T-helper 17 cell (primary cell): ENCODE results near the gene TTLL10. TPM values are rescaled to one million over a fixed set of nuclear protein-coding genes. Genes with fewer than 3 reads are reported as not detected.

Experiments used
- ATAC-seq: fragments of 150-1000 bp; cut with Tn5 transposase; 2 replicates; pipeline ENCODE4 v1.10.0; 2021; ENCODE audit warnings: mild to moderate bottlenecking, moderate library complexity
- DNase-seq, 3 donors: peaks; one replicate each; pipeline versions ENCODE4 v3.0.0 to v3.0.0-alpha.2; 2020 to 2021
- H3K9me3 ChIP-seq: one replicate; pipeline ENCODE4 v1.7.0; 2013; ENCODE audit warnings: low read length, mild to moderate bottlenecking; ENCODE audit not compliant: control insufficient read depth, poor library complexity, severe bottlenecking
- H3K27ac Mint-ChIP-seq: one replicate; pipeline ENCODE4 v1.8.0; 2022; ENCODE audit warnings: mild to moderate bottlenecking, moderate library complexity, mixed read lengths
- H3K27me3 Mint-ChIP-seq: one replicate; pipeline ENCODE4 v1.8.0; 2022; ENCODE audit warnings: mixed read lengths
- H3K36me3 Mint-ChIP-seq: one replicate; pipeline ENCODE4 v1.8.0; 2022; ENCODE audit warnings: low read depth, mixed read lengths
- H3K4me1 Mint-ChIP-seq: one replicate; pipeline ENCODE4 v1.8.0; 2022; ENCODE audit warnings: mild to moderate bottlenecking, mixed read lengths
- H3K4me3 Mint-ChIP-seq: one replicate; pipeline ENCODE4 v1.8.0; 2022; ENCODE audit warnings: mild to moderate bottlenecking, moderate library complexity, mixed read lengths
- total RNA-seq, 4 donors: library from RNA in 2 of 4; stranded (reverse) in 2 of 4; gene quantifications; one replicate each; pipeline ENCODE4 v1.2.3 and lab custom pipeline; 2022 to 2026

TTLL10 gene
- total RNA-seq, 2 donors from 2014 or later = 0.86 to 2.5 TPM

DNA sequence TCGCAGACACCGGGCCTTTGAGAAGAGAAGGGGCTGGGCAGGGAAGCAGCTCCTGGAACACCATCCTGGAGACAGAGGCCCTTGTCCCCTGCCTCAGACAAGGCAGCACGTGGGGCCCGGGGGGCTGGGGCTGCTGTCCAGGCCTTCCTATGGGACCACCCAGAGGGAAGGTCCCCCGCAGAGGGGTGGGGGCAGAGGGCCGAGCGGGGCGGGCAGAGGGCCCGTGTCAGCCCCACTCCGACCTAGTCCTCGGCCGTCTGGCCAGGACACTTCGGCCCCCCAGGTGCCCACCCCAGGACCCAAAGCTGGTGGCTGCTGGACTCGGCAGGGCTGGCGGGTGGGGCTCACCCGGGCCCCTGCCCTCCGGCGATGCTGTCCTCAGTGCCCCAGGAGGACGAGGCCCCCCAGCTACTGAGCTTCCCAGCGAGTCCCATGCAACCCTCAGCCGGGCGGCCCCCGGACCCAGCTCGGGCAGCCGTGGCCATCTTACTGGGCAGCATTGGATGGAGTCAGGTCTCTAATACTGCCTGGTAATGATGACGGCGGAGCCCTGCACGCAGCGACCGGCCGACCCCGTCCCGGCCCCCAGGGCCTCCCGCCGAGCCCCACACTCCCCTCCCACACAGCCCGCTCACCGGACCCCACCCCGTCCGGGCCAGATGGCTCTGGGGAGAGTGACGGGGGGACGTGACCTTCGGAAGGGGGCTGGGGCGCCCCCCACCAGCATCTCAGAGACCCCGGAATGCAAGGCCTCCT lies 6.9 kb upstream of the TTLL10 start:
- H3K36me3 Mint-ChIP-seq = no peaks in the 10 kb centered on the region
- H3K4me1 Mint-ChIP-seq = peaks cover 7% of the 10 kb centered on the region
- no peaks in the 10 kb centered on the region for H3K27me3 Mint-ChIP-seq
- DNase-seq (no peak), ATAC-seq (no peak)
- H3K9me3 ChIP-seq = no peaks in the 10 kb centered on the region
- no peak overlapping the region for H3K27ac Mint-ChIP-seq
- H3K4me3 Mint-ChIP-seq = no peak overlapping the region

DNA sequence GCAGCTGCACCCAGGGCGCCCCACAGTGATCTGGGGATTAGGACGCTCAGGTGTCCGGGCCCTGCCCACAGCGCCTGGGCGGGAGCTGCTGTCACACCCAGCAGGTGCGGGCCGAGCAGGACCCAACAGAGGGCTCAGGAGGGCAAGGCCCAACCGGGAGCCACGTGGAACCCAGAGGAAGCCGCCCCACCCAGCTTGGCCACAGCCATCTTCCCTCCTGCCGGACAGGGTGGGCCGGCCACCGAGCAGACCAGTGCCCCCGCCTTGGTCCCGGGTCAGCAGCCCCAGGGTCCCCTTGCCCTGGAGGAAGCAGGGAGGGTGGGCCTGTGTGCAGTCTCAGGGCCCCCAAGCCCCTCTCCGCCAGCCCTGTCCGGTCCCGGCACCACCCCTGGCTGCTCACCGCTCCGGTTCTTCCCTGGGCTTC lies 6.3 kb upstream of the TTLL10 start:
- Mint-ChIP-seq H3K27me3 (no peaks in the 10 kb centered on the region), H3K27ac (no peak overlapping the region), H3K4me3 (no peak overlapping the region), H3K36me3 (no peaks in the 10 kb centered on the region), H3K4me1 (peaks cover 13% of the 10 kb centered on the region)
- H3K9me3 ChIP-seq = no peaks in the 10 kb centered on the region
- ATAC-seq (no peak), DNase-seq (no peak)

DNA sequence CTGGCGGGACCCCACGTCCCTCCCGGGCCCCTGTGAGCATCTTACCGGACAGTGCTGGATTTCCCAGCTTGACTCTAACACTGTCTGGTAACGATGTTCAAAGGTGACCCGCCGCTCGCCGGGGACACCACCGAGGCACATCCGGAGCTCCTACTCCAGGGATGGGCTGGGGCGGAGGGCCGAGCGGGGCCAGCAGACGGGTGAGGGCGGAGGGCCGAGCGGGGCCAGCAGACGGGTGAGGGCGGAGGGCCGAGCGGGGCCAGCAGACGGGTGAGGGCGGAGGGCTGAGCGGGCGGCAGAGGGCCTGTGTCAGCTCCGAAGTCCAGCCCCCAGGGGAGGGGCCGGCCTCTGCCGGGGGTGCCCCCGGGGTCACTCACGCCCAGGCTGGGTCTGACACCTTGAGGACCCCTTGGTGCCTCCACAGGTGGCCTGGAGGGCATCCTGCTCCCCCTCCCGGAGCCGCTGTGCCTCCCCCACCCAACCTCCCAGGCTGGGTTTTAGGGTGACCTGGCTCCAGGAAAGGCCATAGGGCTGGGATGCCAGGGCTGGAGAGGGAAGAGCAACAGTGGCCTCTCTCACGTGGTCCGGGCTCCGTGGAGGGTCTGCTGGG lies 5.7 kb upstream of the TTLL10 start:
- H3K27me3 Mint-ChIP-seq = no peaks in the 10 kb centered on the region
- H3K36me3 Mint-ChIP-seq = no peaks in the 10 kb centered on the region
- ATAC-seq (no peak), DNase-seq (no peak)
- H3K4me1 Mint-ChIP-seq = peaks cover 13% of the 10 kb centered on the region
- H3K4me3 Mint-ChIP-seq = no peak overlapping the region
- H3K9me3 ChIP-seq = no peaks in the 10 kb centered on the region
- H3K27ac Mint-ChIP-seq = no peak overlapping the region

DNA sequence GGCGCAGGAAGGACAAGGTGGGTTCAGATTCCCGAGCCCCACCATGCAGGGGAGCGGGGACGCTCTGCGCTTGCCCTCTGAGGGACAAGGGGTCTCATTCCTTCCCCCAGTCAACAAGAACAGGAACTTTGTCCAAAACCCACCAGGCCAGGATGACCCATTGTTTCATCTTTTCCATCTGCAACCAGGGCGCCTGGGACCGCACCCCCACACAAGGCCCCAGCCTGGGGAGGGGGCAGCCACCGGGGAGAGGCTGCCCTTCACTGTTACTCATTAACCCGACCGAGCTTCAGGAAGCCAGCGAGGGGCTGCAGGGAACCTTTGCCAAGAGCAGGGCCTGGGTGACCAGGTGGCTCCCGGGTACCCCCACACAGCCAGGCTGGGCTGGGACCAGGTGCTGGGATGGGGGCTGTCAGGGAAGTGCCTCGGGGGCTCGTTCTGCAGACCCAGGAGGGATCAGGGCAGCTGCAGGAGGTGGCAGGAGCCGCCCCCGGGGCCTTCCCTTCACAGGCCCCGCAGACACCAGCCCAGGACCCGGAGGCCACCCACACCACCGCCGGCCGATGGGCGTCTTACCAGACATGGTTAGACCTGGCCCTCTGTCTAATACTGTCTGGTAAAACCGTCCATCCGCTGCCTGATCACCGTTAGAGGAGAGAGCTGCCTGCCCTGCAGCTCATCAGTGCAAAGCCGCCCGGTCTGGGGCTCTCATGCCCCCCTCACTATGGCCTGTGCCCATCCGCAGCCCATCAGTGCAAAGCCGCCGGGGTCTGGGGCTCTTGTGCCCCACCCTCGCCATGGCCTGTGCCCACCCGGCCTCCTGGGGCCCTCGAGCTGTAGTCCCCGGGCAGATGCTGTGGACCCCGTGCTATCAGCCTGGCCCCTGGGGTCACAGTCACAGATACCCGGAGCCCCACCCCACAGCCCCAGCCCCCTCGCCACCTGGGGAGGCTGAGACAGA lies 4.9 kb upstream of the TTLL10 start:
- ATAC-seq (no peak), DNase-seq (no peak)
- H3K4me1 Mint-ChIP-seq = peaks cover 13% of the 10 kb centered on the region
- H3K27me3 Mint-ChIP-seq = no peaks in the 10 kb centered on the region
- no peak overlapping the region for H3K27ac Mint-ChIP-seq
- no peaks in the 10 kb centered on the region for H3K36me3 Mint-ChIP-seq
- no peaks in the 10 kb centered on the region for H3K9me3 ChIP-seq
- H3K4me3 Mint-ChIP-seq = no peak overlapping the region

DNA sequence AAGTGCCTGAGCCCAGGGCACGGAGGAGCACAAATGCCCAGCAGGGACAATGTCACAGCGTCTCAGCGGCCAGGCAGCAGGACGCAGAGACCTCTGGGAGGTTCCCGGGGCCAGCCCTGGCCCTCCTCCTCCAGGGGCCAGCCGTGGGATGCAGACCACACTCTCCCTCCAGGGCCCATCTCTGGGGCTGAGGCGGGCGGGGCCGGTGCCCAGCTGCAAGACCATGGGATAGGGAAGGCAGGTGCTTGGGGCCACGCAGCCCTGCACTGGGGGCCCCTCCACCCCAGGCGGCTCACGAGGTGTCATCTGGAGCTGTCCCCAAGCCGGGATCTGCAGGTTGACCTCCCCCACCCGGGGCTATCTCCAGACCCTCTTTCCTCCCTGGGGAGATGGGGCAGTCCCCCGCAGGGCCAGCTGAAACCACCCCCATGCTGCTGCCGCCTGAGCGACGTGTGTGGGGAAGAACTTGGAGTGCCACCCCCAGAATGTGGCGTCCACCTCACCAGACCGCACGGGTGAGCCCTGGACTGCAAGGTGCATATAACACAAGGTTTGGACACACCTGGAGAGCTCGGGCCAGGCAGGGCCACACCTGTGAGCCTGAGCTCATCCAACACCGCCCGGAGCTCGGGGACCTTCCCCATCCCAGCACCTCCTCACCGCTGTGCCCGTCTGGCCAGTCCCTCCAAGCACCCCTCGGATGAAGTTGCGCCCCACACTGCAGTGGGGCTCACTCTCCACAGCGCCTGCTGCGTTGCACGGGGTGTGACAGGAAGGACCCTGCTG lies 4.1 kb upstream of the TTLL10 start:
- Mint-ChIP-seq H3K27ac (no peak overlapping the region), H3K36me3 (no peaks in the 10 kb centered on the region), H3K27me3 (no peaks in the 10 kb centered on the region), H3K4me1 (peaks cover 13% of the 10 kb centered on the region), H3K4me3 (no peak overlapping the region)
- ATAC-seq (no peak), DNase-seq (no peak)
- no peaks in the 10 kb centered on the region for H3K9me3 ChIP-seq

DNA sequence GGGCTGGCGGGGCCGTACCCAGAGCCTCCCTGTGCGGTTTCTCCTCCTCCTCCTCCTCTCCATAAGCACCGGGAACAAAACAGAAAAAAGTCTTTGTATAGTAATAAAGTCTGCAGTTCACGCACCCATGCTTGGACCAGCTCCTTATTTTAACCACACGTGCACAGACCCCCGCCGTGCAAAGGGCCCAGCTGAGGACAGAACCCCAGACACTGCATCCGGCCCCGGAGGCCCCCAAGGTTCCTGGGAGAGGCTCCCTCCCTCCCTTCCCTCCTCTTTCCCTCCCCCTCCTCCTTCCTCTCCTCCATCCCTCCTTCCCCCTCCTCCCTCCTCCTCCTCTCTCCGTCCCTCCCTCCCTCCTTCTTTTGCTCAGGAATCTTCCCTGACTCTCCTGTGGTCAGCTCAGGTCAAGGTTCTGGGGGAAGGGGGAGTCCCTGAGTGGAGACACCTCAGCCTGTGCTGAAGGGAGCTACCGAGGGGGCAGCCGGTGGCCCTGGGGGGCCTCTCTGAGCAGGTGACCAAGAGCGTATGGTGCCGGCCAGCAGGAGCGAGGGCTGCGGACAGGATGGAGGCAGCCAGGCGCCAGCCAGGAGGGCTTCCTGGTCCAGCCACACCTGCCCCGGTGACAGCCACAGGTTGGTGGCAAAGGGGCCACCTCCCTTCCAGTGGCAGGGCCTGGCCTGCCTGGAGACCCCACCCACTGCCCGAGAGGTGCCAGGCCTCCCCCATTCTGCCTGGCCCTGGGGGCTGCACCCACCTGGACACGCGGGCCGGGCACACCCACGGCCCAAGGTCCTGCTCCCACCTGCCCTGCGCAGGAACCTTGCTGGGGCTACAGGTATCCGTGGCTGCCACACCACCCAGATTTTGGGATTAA lies 3.2 kb upstream of the TTLL10 start:
- ATAC-seq (no peak), DNase-seq (peak in 1 of 3 donors; percentile 3)
- Mint-ChIP-seq H3K27ac (no peak overlapping the region), H3K36me3 (no peaks in the 10 kb centered on the region), H3K4me1 (peaks cover 14% of the 10 kb centered on the region), H3K27me3 (no peaks in the 10 kb centered on the region), H3K4me3 (no peak overlapping the region)
- no peaks in the 10 kb centered on the region for H3K9me3 ChIP-seq

DNA sequence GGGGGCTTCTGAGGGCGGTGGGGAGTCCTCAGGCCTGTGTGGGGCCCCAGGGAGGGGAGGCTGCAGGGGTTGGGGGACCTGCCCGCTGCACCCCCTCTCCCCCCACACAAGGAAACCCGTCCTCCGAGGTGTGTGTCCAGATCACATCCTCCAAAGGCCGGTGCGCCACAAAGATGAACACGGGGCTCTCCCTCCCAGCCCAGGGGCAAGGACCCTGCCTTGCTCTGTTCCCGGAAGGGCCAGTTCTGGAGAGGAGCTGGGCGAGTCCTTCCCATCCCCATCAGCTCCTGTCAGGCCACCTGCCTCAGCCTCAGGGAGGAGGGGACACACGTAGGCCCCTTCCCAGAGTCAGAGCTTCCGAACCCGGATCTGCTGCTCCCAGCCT lies 2.5 kb upstream of the TTLL10 start:
- Mint-ChIP-seq H3K4me3 (no peak overlapping the region), H3K36me3 (no peaks in the 10 kb centered on the region), H3K27me3 (no peaks in the 10 kb centered on the region), H3K4me1 (peaks cover 15% of the 10 kb centered on the region), H3K27ac (no peak overlapping the region)
- ATAC-seq (no peak), DNase-seq (peak in 1 of 3 donors; percentile 3)
- H3K9me3 ChIP-seq = no peaks in the 10 kb centered on the region

DNA sequence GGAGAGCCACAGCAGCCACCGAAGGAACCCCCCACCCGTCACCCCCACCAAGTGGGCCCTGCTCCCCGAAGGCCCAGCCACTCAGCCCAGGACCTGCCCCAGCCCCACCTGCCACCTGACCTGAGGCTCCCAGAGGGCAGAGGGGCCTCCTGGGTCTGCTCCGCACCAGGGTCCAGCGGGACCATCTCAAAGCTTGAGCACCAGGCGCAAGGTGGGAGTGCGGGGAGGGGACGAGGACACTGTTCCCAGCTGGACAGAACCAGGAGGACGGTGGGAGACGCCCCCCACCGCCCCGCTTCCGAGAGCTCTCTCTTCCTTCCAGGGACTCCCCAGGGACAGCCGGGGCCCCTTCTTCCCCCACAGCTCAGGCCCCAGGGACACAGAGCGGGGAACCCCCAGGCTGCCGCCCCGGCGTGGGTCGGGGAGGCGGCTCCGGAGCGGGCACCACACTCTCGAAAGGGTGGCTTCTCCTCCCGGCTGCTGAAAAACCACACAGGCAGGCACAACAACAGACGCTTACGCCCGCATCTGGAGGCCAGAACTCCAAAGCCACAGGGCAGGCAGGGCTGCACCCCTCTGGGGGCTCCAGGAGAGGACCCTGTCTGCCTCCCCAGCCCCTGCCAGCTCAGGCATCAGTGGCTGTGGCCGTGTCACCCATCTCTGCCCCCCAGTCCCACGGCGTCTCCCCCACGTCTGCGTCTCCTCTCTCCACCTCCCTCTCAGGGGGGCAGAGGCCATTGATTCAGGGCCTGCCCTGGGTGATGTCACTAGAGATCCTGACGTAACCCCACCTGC lies 1.9 kb upstream of the TTLL10 start:
- peak overlapping the region; percentile 74 for H3K4me3 Mint-ChIP-seq
- H3K9me3 ChIP-seq = no peaks in the 10 kb centered on the region
- peaks cover under 1% of the 10 kb centered on the region for H3K27me3 Mint-ChIP-seq
- ATAC-seq = peak; percentile 77
- peak in 1 of 3 donors; percentile 56 for DNase-seq
- peak overlapping the region; percentile 75 for H3K27ac Mint-ChIP-seq
- no peaks in the 10 kb centered on the region for H3K36me3 Mint-ChIP-seq
- peaks cover 18% of the 10 kb centered on the region for H3K4me1 Mint-ChIP-seq

DNA sequence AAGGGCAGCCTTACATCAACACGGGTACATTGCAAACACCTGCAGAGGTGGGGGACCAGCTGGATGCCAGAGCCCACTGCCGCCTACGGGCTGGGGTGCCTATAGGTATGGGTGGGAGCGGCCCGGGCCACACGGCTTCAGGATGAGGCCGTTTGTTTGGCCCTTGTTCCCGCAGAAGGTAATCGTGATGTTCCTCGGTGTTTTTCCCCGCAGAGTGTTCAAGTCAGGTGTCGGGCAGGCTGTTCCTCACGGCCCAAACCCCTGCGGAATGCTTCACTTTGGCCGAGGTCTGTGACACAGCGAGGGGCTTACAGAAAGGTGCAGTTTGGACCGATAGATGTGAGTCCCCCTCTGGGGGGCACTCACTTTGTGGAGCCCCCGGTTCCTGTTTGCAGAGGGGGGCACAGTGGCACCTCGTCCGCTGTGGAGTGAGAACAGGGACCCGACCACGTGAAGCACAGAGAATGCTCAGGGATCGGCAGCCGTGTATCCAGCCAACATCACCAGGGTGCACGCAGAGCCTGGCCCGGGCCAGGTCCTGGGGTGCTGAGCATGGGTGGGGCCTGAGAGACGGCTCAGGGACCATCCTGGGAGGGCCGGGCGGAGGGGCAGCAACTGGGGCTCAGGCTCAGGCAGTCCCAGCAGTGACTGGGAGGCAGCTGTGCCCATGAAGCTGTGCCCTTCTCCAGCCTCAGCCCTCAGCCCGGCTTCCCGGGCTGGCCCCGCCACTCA lies 453 bp upstream of the TTLL10 start:
- Mint-ChIP-seq H3K27me3 (peaks cover 5% of the 10 kb centered on the region), H3K4me1 (peaks cover 22% of the 10 kb centered on the region), H3K27ac (peak overlapping the region; percentile 32), H3K36me3 (peaks cover 3% of the 10 kb centered on the region), H3K4me3 (peak overlapping the region; percentile 76)
- DNase-seq (peak in 1 of 3 donors; percentile 3), ATAC-seq (no peak)
- H3K9me3 ChIP-seq = no peaks in the 10 kb centered on the region

DNA sequence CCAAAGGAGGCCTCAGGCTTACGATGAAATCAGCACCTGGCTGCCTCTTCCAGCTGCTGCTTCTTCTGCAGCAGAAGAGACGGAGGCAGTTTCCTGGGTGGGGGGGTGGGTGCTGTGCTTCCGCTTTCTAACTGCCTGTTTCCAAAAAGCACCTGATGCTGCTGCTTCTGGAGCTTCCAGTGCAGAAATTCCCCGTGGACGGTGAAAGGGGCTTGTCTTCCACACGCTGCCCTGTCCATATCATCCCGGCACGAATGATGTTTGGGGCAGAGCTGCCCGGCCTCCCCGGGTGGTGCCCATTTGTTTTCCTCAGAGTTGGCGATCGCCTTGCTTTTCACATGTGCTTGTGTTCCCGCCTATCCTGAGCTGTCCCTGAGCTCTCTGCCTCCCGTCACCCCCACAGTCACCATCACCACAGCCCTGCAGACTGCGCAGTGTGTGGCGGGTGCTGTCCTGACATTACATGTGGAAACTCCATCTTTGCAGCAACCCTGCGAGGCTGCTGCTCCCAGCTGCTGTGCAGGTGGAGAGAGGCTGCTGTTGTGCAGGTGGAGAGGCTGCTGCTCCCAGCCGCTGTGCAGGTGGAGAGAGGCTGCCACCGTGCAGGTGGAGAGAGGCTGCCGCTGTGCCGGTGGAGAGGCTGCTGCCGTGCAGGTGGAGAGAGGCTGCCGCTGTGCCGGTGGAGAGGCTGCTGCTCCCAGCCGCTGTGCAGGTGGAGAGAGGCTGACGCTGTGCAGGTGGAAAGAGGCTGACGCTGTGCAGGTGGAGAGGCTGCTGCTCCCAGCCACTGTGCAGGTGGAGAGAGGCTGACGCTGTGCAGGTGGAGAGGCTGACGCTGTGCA lies 1.8 kb downstream of the TTLL10 start:
- peak overlapping the region; percentile 80 for H3K27ac Mint-ChIP-seq
- H3K9me3 ChIP-seq = no peaks in the 10 kb centered on the region
- H3K27me3 Mint-ChIP-seq = peaks cover 5% of the 10 kb centered on the region
- H3K4me3 Mint-ChIP-seq = no peak overlapping the region
- peaks cover 18% of the 10 kb centered on the region for H3K4me1 Mint-ChIP-seq
- peaks cover 3% of the 10 kb centered on the region for H3K36me3 Mint-ChIP-seq
- ATAC-seq (no peak), DNase-seq (peak in 1 of 3 donors; percentile 3)
